ENCODE data around the gene DSCAM.

DNA sequence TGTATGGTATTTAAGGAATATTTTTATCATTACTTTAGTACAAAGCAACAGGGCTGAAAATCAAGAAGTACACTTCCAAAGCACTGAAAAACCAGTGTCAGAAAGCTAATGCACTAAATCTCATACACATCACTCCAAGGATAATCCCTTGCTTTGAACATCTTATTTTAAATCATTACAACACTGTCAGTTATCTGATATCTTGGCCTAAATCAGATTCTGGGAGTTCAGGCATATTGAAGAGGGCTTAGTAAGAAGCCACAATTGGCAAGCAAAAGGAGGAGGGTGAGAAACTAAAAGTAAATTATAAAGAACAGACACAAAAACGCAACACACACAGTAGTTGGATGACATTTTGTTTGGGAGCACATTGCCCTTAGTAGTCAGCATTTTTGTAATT, 531.3 kb downstream of the DSCAM start:
- TF ChIP-seq, protein P1, sequence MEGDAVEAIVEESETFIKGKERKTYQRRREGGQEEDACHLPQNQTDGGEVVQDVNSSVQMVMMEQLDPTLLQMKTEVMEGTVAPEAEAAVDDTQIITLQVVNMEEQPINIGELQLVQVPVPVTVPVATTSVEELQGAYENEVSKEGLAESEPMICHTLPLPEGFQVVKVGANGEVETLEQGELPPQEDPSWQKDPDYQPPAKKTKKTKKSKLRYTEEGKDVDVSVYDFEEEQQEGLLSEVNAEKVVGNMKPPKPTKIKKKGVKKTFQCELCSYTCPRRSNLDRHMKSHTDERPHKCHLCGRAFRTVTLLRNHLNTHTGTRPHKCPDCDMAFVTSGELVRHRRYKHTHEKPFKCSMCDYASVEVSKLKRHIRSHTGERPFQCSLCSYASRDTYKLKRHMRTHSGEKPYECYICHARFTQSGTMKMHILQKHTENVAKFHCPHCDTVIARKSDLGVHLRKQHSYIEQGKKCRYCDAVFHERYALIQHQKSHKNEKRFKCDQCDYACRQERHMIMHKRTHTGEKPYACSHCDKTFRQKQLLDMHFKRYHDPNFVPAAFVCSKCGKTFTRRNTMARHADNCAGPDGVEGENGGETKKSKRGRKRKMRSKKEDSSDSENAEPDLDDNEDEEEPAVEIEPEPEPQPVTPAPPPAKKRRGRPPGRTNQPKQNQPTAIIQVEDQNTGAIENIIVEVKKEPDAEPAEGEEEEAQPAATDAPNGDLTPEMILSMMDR (IDR thresholded peaks at IDR 0.05): no peak
- no peak for TF ChIP-seq POLR2A (IDR thresholded peaks at IDR 0.05)
